HG02840 (cell line): ENCODE data around the gene NPFFR2.
A peak's percentile ranks its signal among the peaks of the same experiment; 100 is the strongest.
"Not testable (repeated sequence)": the region's sequence is repeated elsewhere in the genome, so short reads cannot be mapped to it uniquely, and the experiment has no call there.

Source experiments
- ATAC-seq: cut with Tn5 transposase; IDR thresholded peaks from one replicate; pipeline ENCODE4 v1.9.1; 2021; ENCODE audit warnings: mild to moderate bottlenecking, moderate library complexity, moderate number of reproducible peaks; ENCODE audit not compliant: unreplicated experiment, low FRiP score

The NPFFR2 gene

DNA sequence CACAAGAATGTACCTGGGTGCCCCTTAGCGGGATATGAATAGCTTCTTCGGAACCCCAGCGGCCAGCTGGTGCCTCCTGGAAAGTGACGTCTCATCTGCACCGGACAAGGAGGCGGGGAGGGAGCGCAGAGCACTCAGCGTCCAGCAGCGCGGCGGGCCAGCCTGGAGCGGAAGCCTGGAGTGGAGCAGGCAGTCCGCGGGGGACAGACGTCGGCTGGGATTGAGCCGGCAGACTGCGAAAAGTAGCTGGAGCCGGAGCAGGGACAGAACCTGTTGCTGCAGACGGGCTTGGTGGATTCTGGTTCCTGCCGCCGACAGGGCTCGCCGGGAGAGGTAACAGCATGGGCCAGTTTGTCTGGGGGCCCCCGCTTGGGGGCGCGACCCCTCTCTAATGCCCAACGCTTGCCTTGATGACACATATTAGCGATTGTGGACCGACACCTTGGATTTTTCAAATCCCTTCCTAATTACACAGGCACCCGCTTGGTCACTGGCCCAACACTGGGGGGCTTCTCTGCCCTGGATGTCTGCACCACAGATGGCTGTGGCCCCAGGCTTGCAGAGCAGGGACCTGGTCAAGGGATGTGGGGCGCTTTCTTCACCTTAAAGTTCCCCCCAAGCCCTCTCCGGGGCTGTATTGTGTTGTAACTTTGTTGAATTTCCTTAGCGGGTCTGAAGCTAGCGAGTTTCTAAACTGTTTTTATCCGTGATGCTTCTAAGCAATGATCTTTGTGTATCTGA is at the start of gene NPFFR2:
TSS of gene NPFFR2 (plus strand) at position 133 of the 741 bp plus-strand sequence. CDS start 96,592 bp downstream, outside the sequence.
- ATAC-seq = no peak

GRCh38 chr4:71992571-71993312 is 39.1 kb upstream of the NPFFR2 start:
- ATAC-seq = no peak

DNA sequence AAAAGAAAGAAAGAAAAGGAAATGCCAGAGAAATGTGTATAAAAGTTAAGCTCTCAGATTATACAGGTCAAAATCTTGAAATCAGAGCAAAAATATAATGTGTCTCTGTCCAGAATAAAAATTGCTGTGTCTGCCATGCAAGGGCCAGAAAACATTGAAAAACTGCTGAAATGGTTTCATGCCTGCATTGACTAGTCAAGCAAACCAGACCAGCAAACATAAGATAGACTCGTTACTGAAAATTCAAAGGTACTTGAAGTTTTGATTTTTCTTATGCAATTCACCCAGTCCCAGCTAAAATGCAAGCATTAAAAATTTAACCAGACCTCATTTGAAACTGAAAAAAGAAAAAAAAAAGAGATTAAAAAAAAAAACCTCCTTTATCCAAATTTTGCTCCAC is 37.2 kb upstream of the NPFFR2 start:
- ATAC-seq = no peak

DNA sequence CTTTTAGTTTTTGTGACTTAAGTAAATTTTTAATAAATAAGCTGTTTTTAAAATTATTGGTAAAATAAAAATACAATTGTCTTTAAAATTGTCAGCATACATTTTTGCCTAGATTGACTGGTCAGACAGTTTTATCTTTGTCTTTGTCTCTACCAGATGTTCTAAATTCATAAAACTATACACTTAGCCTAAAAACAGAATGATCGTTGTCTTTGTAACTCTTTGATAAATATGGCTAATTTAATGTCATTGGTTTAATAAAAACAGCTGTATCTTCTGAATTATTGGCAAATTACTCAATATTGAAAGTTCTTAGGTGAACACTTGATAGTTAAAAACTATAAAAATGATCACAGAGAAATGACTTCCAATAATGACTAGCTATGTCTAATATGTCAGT is 36.5 kb upstream of the NPFFR2 start:
- no peak for ATAC-seq

GRCh38 chr4:72006586-72006985 is 25.2 kb upstream of the NPFFR2 start:
- ATAC-seq = no peak

- ATAC-seq = no peak
These were observed 19.9 kb upstream of the NPFFR2 start for GRCh38 chr4:72011906-72012305.

DNA sequence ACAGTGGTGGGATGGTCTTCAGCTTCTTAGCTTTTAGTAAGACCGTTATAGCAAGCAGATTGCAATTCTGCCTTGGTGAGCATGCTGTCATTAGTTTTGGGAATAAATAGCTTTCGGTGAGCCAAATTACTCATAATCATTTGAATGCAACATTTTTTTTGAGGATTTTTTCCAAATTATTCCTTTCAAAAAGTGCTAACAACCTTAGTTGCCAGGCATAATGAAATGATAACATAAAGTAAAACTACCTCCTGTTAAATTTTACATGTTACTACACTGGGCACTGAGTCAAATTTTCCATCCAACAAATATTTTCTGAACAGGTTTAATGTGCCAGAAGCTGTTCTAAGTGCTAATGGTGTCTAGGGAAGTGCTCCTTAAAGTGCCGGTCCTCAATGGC is 15.8 kb upstream of the NPFFR2 start:
- ATAC-seq = no peak

GRCh38 chr4:72019688-72020087 is 12.1 kb upstream of the NPFFR2 start:
- no peak for ATAC-seq

GRCh38 chr4:72022553-72022952 is 9.2 kb upstream of the NPFFR2 start:
- no peak for ATAC-seq

DNA sequence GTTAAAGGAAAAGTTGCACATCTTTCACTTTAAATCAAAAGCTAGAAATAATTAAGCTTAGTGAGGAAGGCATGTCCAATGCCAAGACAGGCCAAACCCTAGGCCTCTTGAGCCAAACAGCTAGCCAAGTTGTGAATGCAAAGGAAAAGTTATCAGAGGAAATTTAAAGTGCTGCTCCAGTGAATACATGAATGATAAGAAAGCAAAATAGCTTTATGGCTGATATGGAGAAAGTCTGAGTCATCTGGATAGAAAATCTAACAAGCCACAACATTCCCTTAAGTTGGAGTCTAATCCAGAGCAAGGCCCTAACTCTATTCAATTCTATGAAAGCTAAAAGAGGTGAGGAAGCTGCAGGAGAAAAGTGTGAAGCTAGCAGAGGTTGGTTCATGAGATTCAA is 23.8 kb downstream of the NPFFR2 start:
- no peak for ATAC-seq

GRCh38 chr4:72063726-72064125 is 31.9 kb downstream of the NPFFR2 start:
- no peak for ATAC-seq

- ATAC-seq = no peak
These were observed 35.3 kb downstream of the NPFFR2 start for GRCh38 chr4:72067051-72067450.

DNA sequence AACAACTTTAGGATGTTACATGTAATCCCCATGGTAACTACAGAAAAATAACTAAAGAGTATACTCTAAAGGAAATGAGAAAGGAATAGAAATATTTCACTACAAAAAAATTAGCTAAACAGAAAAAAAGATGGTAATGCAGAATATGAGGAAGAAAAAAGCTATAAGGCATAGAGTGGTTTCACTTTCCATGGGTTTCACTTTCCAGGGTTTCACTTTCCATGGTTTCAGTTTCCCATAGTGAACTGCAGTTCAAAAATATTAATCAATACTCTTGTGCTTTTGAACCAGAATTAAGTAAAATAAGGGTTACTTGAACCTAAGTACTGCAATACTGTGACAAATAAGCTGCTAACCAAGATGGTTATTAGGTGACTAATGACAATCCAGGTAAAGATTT is 42.0 kb downstream of the NPFFR2 start:
- no peak for ATAC-seq

- no peak for ATAC-seq
These were observed 44.8 kb downstream of the NPFFR2 start for GRCh38 chr4:72076562-72076961.

GRCh38 chr4:72077346-72077745 is 45.5 kb downstream of the NPFFR2 start:
- ATAC-seq = no peak

DNA sequence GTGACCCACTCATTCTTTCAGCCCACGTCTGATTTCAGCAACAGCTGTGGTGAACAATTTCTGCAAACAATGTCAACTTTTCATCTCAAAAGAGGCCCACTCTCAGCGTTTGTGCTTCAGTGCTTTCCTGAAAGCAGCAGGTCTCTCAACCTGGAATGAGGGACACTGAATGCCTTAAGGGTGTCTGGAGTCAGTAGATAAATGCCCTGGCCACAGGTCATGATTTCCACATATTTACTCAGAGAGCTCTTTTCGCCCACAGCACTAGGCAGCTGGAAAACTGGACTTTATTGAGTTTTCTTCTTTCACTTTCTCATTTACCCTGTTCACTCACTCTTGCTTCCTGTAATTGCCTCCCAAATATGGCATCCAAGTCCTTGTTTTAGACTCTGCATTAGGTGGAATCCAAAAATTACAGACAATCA is 52.8 kb downstream of the NPFFR2 start:
- ATAC-seq = peak; percentile 64

DNA sequence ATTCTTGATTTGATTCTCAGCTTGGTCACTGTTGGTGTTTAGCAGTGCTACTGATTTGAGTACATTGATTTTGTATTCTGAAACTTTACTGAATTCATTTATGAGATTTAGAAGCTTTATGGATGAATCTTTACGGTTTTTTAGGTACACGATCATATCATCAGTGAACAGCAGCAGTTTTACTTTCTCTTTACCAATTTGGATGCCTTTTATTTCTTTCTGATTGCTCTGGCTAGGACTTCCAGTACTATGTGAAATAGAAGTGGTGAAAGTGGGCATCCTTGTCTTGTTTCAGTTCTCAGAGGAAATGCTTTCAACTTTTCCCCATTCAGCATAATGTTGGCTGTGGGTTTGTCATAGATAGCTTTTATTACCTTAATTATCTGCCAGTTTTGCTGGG is 58.8 kb downstream of the NPFFR2 start:
- not testable (repeated sequence) for ATAC-seq

- ATAC-seq = no peak
These were observed 62.4 kb downstream of the NPFFR2 start for GRCh38 chr4:72094059-72094797.

GRCh38 chr4:72107456-72107855 is 75.7 kb downstream of the NPFFR2 start:
- no peak for ATAC-seq

DNA sequence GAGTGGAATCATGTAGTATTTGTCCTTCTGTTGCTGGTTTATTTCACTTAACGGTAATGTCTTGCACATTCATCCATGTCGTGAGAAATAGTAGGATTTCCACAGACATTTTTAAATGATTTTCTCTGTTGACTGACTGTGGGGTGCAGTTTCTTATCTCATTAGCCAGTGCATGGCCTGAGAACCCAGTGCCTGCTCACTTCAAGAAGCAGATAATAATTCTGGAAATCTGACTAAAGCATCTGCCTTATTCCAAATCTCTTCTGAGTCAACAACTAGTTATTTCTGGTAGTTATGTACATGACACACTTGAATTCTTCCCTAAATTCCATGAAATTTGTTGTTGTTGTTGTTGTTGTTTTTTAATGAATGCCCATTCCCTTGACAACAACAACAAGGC is 77.6 kb downstream of the NPFFR2 start:
- ATAC-seq = no peak

DNA sequence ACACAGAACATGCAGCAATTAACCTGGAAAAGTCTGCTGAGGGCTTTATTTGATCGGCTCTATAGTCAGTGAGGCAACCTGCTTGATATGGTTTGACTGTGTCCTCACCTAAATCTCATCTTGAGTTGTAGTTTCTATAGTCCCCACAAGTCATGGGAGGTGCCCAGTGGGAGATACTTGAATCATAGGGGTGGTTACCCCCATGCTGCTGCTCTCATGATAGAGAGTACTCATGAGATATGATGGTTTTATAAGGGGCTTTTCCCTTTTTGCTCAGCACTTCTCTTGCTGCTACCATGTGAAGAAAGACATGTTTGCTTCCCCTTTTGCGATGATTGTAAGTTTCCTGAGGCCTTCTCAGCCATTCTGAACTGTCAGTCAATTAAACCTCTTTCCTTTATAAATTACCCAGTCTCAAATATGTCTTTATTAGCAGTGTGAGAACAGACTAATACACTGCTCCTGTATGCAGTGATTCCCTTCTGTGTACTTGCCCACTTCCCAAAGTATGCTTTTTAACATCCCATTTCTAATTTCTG is 78.2 kb downstream of the NPFFR2 start:
- ATAC-seq = no peak
